Astrocyte (in vitro differentiated cells and primary cell): ENCODE measurements around the gene NAA50.

Experiments
- CTCF ChIP-seq: IDR thresholded peaks from 2 replicates; pipeline ENCODE4 v1.5.1; 2011; ENCODE audit warnings: low read depth, mild to moderate bottlenecking, inconsistent platforms, low read length, moderate library complexity; ENCODE audit not compliant: insufficient read depth
- EZH2 ChIP-seq: IDR thresholded peaks from 2 replicates; pipeline ENCODE4 v1.6.1; 2012; ENCODE audit warnings: mild to moderate bottlenecking, low read length, inconsistent platforms; ENCODE audit not compliant: insufficient read depth

GRCh38 chr3:113717818-113718217, 28.2 kb downstream of the NAA50 start:
- TF ChIP-seq EZH2 (no peak), CTCF (no peak)
